ENCODE measurements around the gene PLEKHG3.

DNA sequence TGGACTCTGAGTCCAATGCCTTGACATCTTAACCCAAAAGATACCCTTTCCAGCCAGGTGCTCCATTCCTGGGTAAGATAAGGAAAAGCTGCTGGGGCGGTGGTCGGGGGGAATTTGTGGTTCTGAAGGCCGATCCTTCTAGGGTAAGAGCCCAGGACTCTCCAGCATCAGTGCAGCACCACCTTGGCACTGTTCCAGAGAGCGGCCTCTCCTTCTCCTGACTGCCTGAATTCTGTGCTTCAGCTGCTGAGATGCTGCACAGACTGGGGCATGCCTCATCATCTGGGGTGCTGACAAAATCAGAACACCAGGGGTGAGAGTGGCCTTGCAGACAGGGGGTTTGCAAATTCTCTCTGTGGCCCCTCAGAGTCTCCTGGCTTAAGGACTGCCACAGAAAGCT, 88.0 kb downstream of the PLEKHG3 start:
- TF ChIP-seq, protein P1, sequence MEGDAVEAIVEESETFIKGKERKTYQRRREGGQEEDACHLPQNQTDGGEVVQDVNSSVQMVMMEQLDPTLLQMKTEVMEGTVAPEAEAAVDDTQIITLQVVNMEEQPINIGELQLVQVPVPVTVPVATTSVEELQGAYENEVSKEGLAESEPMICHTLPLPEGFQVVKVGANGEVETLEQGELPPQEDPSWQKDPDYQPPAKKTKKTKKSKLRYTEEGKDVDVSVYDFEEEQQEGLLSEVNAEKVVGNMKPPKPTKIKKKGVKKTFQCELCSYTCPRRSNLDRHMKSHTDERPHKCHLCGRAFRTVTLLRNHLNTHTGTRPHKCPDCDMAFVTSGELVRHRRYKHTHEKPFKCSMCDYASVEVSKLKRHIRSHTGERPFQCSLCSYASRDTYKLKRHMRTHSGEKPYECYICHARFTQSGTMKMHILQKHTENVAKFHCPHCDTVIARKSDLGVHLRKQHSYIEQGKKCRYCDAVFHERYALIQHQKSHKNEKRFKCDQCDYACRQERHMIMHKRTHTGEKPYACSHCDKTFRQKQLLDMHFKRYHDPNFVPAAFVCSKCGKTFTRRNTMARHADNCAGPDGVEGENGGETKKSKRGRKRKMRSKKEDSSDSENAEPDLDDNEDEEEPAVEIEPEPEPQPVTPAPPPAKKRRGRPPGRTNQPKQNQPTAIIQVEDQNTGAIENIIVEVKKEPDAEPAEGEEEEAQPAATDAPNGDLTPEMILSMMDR (conservative IDR thresholded peaks at IDR 0.05; ENCODE audit: low read length): no peak
- TF ChIP-seq EZH2phosphoT487 (IDR thresholded peaks at IDR 0.05; ENCODE audit: borderline replicate concordance): no peak

Measured in Loucy (cell line).